IMR-90 (cell line): Measurements from ENCODE around the gene TINAGL1. TPM values are rescaled to one million over a fixed set of nuclear protein-coding genes. Genes with fewer than 3 reads are reported as not detected.

Source experiments
- ATAC-seq: fragments of 200-7000 bp; cut with Tn5 transposase; 2 replicates; pipeline ENCODE4 v1.9.1; 2020; ENCODE audit warnings: low read depth, mild to moderate bottlenecking, moderate library complexity
- BruUV-seq: library from RNA; stranded (reverse); fragments of 400-500 nt; replicated peaks from 2 replicates; lab custom pipeline; 2021; lab: Mats Ljungman, UMichigan
- CTCF ChIA-PET: fragments of 300-600 bp; formaldehyde crosslinking; extraction: SDS; loops from one replicate; lab custom pipeline; 2021; ENCODE audit warnings: antibody characterized with exemption; lab: Yijun Ruan, JAX
- POLR2A ChIA-PET: fragments of 300-600 bp; sonication (Branson Sonifier 250); formaldehyde crosslinking; loops from one replicate; lab custom pipeline; 2022; ENCODE audit warnings: antibody characterized with exemption; ENCODE audit not compliant: unreplicated experiment; lab: Charles Lee
- DNase-seq: peaks from one replicate; pipeline ENCODE4 v3.0.0; 2013
- H2AFZ ChIP-seq: replicated peaks from 2 replicates; pipeline ENCODE3; 2013; ENCODE audit warnings: low read length, mild to moderate bottlenecking; ENCODE audit not compliant: poor library complexity
- H2AK5ac ChIP-seq: 2 replicates; pipeline ENCODE4 v1.6.1; 2013; ENCODE audit warnings: low read depth, low read length, inconsistent platforms
- H2AK9ac ChIP-seq: replicated peaks from 2 replicates; pipeline ENCODE3; 2013; ENCODE audit warnings: mild to moderate bottlenecking, low read depth, low read length, moderate library complexity; ENCODE audit not compliant: poor library complexity
- H2BK120ac ChIP-seq: 2 replicates; pipeline ENCODE4 v1.6.1; 2013; ENCODE audit warnings: low read depth, low read length, inconsistent platforms
- H2BK15ac ChIP-seq: 3 replicates; pipeline ENCODE4 v1.6.1; 2013; ENCODE audit warnings: low read depth, low read length, inconsistent platforms
- H2BK20ac ChIP-seq: 2 replicates; pipeline ENCODE4 v1.6.1; 2013; ENCODE audit warnings: low read depth, mild to moderate bottlenecking, inconsistent platforms, low read length, moderate library complexity
- H2BK5ac ChIP-seq: 2 replicates; pipeline ENCODE4 v1.6.1; 2013; ENCODE audit warnings: mild to moderate bottlenecking, low read depth, low read length, inconsistent platforms; ENCODE audit not compliant: poor library complexity, severe bottlenecking
- H3K14ac ChIP-seq: replicated peaks from 2 replicates; pipeline ENCODE4 v1.6.1; 2013; ENCODE audit warnings: low read depth, low read length, inconsistent platforms
- H3K18ac ChIP-seq: 2 replicates; pipeline ENCODE4 v1.6.1; 2013; ENCODE audit warnings: low read depth, low read length, control low read depth
- H3K23ac ChIP-seq: 2 replicates; pipeline ENCODE4 v1.6.1; 2013; ENCODE audit warnings: low read depth, low read length, inconsistent platforms
- H3K27ac ChIP-seq: 2 replicates; pipeline ENCODE4 v1.5.1; 2013; ENCODE audit warnings: mild to moderate bottlenecking, control low read depth, low read length; ENCODE audit not compliant: insufficient read depth
- H3K27me3 ChIP-seq: 2 replicates; pipeline ENCODE4 v1.6.1; 2013; ENCODE audit warnings: low read length; ENCODE audit not compliant: control insufficient read depth, insufficient read depth
- H3K36me3 ChIP-seq: 2 replicates; pipeline ENCODE4 v1.6.1; 2013; ENCODE audit warnings: low read length, mixed read lengths; ENCODE audit not compliant: control insufficient read depth, insufficient read depth
- H3K4ac ChIP-seq: 2 replicates; pipeline ENCODE4 v1.6.1; 2013; ENCODE audit warnings: low read depth, low read length, inconsistent platforms
- H3K4me1 ChIP-seq: 2 replicates; pipeline ENCODE4 v1.6.1; 2013; ENCODE audit warnings: low read length, mixed read lengths; ENCODE audit not compliant: control insufficient read depth, insufficient read depth
- H3K4me2 ChIP-seq: 2 replicates; pipeline ENCODE4 v1.6.1; 2013; ENCODE audit warnings: low read depth, mild to moderate bottlenecking, control low read depth, low read length, moderate library complexity
- H3K4me3 ChIP-seq: 2 replicates; pipeline ENCODE4 v1.5.1; 2013; ENCODE audit warnings: low read depth, mild to moderate bottlenecking, control low read depth, low read length, moderate library complexity; ENCODE audit not compliant: insufficient read depth
- H3K56ac ChIP-seq: 2 replicates; pipeline ENCODE4 v1.6.1; 2013; ENCODE audit warnings: low read length, inconsistent platforms; ENCODE audit not compliant: insufficient read depth; ENCODE audit errors: extremely low read depth
- H3K79me1 ChIP-seq, 2 experiments: 2 replicates each; pipeline ENCODE4 v1.6.1; 2013; ENCODE audit warnings: low read length in 2 of 2, inconsistent platforms in 1 of 2, low read depth in 1 of 2
- H3K9ac ChIP-seq: 2 replicates; pipeline ENCODE4 v1.6.1; 2013; ENCODE audit warnings: low read depth, low read length, control low read depth
- H3K9me1 ChIP-seq: 2 replicates; pipeline ENCODE4 v1.6.1; 2013; ENCODE audit warnings: low read length, inconsistent platforms; ENCODE audit not compliant: insufficient read depth
- H3K9me3 ChIP-seq: 2 replicates; pipeline ENCODE4 v1.6.1; 2013; ENCODE audit warnings: low read length; ENCODE audit not compliant: control insufficient read depth, insufficient read depth
- H4K20me1 ChIP-seq: 2 replicates; pipeline ENCODE4 v1.6.1; 2013; ENCODE audit warnings: low read length, inconsistent platforms; ENCODE audit not compliant: insufficient read depth
- H4K5ac ChIP-seq: 2 replicates; pipeline ENCODE4 v1.6.1; 2013; ENCODE audit warnings: mild to moderate bottlenecking, low read depth, low read length, control low read depth
- H4K8ac ChIP-seq, 2 experiments: 2 replicates each; pipeline ENCODE4 v1.6.1; 2013; ENCODE audit warnings: low read depth in 2 of 2, low read length in 2 of 2, control low read depth in 1 of 2, inconsistent platforms in 1 of 2
- H4K91ac ChIP-seq: 2 replicates; pipeline ENCODE4 v1.6.1; 2013; ENCODE audit warnings: low read depth, low read length, inconsistent platforms; ENCODE audit not compliant: insufficient read depth
- BHLHE40 ChIP-seq: fragments of 150-350 bp; IDR thresholded peaks from 2 replicates; pipeline ENCODE4 v1.6.1; 2016; ENCODE audit warnings: mild to moderate bottlenecking, low read depth, low read length
- CEBPB ChIP-seq: IDR thresholded peaks from 2 replicates; pipeline ENCODE4 v1.6.1; 2012; ENCODE audit warnings: low read depth, low read length, improper control_type of control experiment
- CHD1 ChIP-seq: IDR thresholded peaks from 2 replicates; pipeline ENCODE4 v1.6.1; 2012; ENCODE audit warnings: low read depth, low read length, improper control_type of control experiment
- CTCF ChIP-seq: conservative IDR thresholded peaks from 2 replicates; pipeline ENCODE4 v1.5.1; 2012; ENCODE audit warnings: mild to moderate bottlenecking, low read depth, low read length, improper control_type of control experiment
- FOS ChIP-seq: fragments of 150-350 bp; IDR thresholded peaks from 2 replicates; pipeline ENCODE4 v1.6.1; 2016; ENCODE audit warnings: low read depth, low read length
- MAFK ChIP-seq: IDR thresholded peaks from 2 replicates; pipeline ENCODE4 v1.6.1; 2012; ENCODE audit warnings: low read depth, low read length, improper control_type of control experiment
- MAZ ChIP-seq: IDR thresholded peaks from 2 replicates; pipeline ENCODE4 v1.6.1; 2012; ENCODE audit warnings: low read depth, mild to moderate bottlenecking, low read length, improper control_type of control experiment, moderate library complexity, borderline replicate concordance
- MXI1 ChIP-seq: IDR thresholded peaks from 2 replicates; pipeline ENCODE4 v1.6.1; 2012; ENCODE audit warnings: low read depth, mild to moderate bottlenecking, low read length, moderate library complexity, borderline replicate concordance
- NFE2L2 ChIP-seq: fragments of 150-350 bp; IDR thresholded peaks from 2 replicates; pipeline ENCODE4 v1.6.1; 2016; ENCODE audit warnings: low read depth, mild to moderate bottlenecking, low read length
- POLR2A ChIP-seq: IDR thresholded peaks from 2 replicates; pipeline ENCODE4 v1.6.1; 2012; ENCODE audit warnings: mild to moderate bottlenecking, low read depth, low read length
- RAD21 ChIP-seq: IDR thresholded peaks from 2 replicates; pipeline ENCODE4 v1.6.1; 2012; ENCODE audit warnings: low read length, improper control_type of control experiment
- RCOR1 ChIP-seq: IDR thresholded peaks from 2 replicates; pipeline ENCODE4 v1.6.1; 2012; ENCODE audit warnings: mild to moderate bottlenecking, low read length, improper control_type of control experiment; ENCODE audit not compliant: insufficient replicate concordance
- RFX5 ChIP-seq: IDR thresholded peaks from 2 replicates; pipeline ENCODE4 v1.8.0; 2012; ENCODE audit warnings: low read depth, mild to moderate bottlenecking, low read length, moderate library complexity
- SMC3 ChIP-seq: fragments of 150-350 bp; IDR thresholded peaks from 2 replicates; pipeline ENCODE4 v1.6.1; 2016; ENCODE audit warnings: low read depth, mild to moderate bottlenecking, antibody characterized with exemption, low read length, moderate library complexity
- WGBS, 2 experiments: methylation state at CpG; one replicate each; pipeline versions ENCODE4 v1.1.5 to v1.1.7; 2013; ENCODE audit warnings: missing lambda C conversion rate in 2 of 2; ENCODE audit not compliant: insufficient read length in 1 of 2; ENCODE audit errors: extremely low coverage in 2 of 2; 5-methylcytosine and 5-hydroxymethylcytosine counted together
- dilution Hi-C: fragments of 300-500 bp; cut with HindIII; formaldehyde crosslinking; loops from one replicate; pipeline ENCODE4 v1.14.3; 2018; ENCODE audit warnings: low sequenced_read_pairs; ENCODE audit not compliant: unreplicated experiment
- in situ Hi-C: fragments of 300-500 bp; cut with MboI; formaldehyde crosslinking; loops from 3 replicates; pipeline ENCODE4 v1.14.3; 2019; ENCODE audit warnings: low sequenced_read_pairs, inconsistent platforms, mixed read lengths
- intact Hi-C: fragments of 100-400 bp; cut with micrococcal nuclease; formaldehyde crosslinking; loops from 2 replicates; pipeline ENCODE4 v1.10.0; 2022
- polyA plus RNA-seq, 3 experiments: library from polyadenylated mRNA; depleted of rRNA; stranded (reverse); fragments of >200 nt; gene quantifications; 2 replicates each; pipeline ENCODE4 v1.2.3, GENCODE V29; 2012; ENCODE audit warnings: low replicate concordance in 1 of 3
- total RNA-seq: library from RNA; depleted of rRNA; stranded (reverse); fragments of >200 nt; gene quantifications from 2 replicates; pipeline ENCODE4 v1.2.3, GENCODE V29; 2012
- TF ChIP-seq, protein P1 (sequence below): fragments of 150-350 bp; IDR thresholded peaks from 2 replicates; pipeline ENCODE4 v1.6.1; 2016; ENCODE audit warnings: low read depth, mild to moderate bottlenecking, low read length, moderate library complexity, borderline replicate concordance
- TF ChIP-seq, protein P2 (sequence below): fragments of 150-350 bp; IDR thresholded peaks from 2 replicates; pipeline ENCODE4 v1.6.1; 2017; ENCODE audit warnings: mild to moderate bottlenecking, antibody characterized with exemption, low read length, low read depth

TINAGL1 gene
- total and polyA plus RNA-seq, 2 of the 4 experiments (the other 2 are of a cell fraction) = 0.54 to 1.5 TPM

DNA sequence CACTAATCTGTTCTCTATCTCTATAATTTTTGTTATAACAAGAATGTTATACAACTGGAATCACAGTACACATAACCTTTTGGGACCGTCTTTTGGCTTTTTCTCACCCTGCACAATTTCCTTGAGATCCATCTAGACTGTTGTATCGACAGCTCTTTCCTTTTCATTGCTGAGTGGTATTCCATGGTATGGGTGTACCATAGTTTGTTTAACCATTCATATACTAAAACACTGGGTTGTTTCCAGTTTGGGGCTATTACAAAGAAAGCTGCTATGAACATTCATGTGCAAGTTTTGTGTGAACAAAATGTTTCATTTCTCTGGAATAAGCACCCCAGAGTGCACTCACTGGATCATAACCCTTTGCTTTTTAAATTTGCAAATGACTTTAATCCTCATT, 25.8 kb downstream of the TINAGL1 start:
- Histone ChIP-seq H3K4ac (no peak overlapping the region), H3K9me3 (no peaks in the 10 kb centered on the region), H3K23ac (no peak overlapping the region), H3K79me1 (no peaks in the 10 kb centered on the region), H2AFZ (no peak overlapping the region), H4K20me1 (no peaks in the 10 kb centered on the region), H3K9ac (no peak overlapping the region), H4K8ac (no peak overlapping the region), H2BK5ac (no peak overlapping the region), H2BK120ac (no peak overlapping the region), H3K4me3 (no peak overlapping the region), H3K4me2 (no peak overlapping the region), H3K36me3 (no peaks in the 10 kb centered on the region), H3K27ac (no peak overlapping the region), H2BK20ac (no peak overlapping the region), H3K27me3 (peaks cover 3% of the 10 kb centered on the region), H2AK5ac (no peak overlapping the region), H2BK15ac (no peak overlapping the region), H3K14ac (no peak overlapping the region), H3K9me1 (0 out of 2 replicates have a peak, but pooled peaks cover 4% of the 10 kb centered on the region), H4K5ac (no peak overlapping the region), H3K4me1 (no peaks in the 10 kb centered on the region), H3K18ac (no peak overlapping the region), H3K56ac (no peak overlapping the region), H2AK9ac (no peak overlapping the region), H4K91ac (no peak overlapping the region)
- no TSS peak for BruUV-seq
- dilution Hi-C loops (no loop called here), in situ Hi-C loops (no loop called here), intact Hi-C loops (no loop called here)
- POLR2A ChIA-PET = no interaction called here
- no peak for TF ChIP-seq CTCF
- TF ChIP-seq, protein P1, sequence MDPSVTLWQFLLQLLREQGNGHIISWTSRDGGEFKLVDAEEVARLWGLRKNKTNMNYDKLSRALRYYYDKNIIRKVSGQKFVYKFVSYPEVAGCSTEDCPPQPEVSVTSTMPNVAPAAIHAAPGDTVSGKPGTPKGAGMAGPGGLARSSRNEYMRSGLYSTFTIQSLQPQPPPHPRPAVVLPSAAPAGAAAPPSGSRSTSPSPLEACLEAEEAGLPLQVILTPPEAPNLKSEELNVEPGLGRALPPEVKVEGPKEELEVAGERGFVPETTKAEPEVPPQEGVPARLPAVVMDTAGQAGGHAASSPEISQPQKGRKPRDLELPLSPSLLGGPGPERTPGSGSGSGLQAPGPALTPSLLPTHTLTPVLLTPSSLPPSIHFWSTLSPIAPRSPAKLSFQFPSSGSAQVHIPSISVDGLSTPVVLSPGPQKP = no peak
- TF ChIP-seq MAFK = no peak
- no peak for TF ChIP-seq RCOR1
- no peak for TF ChIP-seq MAZ
- no peak for TF ChIP-seq SMC3
- no peak for TF ChIP-seq RFX5
- TF ChIP-seq, protein P2, sequence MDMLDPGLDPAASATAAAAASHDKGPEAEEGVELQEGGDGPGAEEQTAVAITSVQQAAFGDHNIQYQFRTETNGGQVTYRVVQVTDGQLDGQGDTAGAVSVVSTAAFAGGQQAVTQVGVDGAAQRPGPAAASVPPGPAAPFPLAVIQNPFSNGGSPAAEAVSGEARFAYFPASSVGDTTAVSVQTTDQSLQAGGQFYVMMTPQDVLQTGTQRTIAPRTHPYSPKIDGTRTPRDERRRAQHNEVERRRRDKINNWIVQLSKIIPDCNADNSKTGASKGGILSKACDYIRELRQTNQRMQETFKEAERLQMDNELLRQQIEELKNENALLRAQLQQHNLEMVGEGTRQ = no peak
- no peak for TF ChIP-seq FOS
- no peak for TF ChIP-seq CEBPB
- TF ChIP-seq NFE2L2 = no peak
- no peak for TF ChIP-seq CHD1
- TF ChIP-seq RAD21 = no peak
- no peak for TF ChIP-seq MXI1
- TF ChIP-seq POLR2A = no peak
- TF ChIP-seq BHLHE40 = no peak
- no CpG with 5 or more reads among the region's 2 CpGs for WGBS, 2 experiments
- DNase-seq (no peak), ATAC-seq (no peak)
- CTCF ChIA-PET = no interaction called here
